Stimulated activated CD4-positive, alpha-beta T cell treated with anti-CD3 and anti-CD28 coated beads, Interleukin-12 subunit alpha, Interleukin-12 subunit beta, amount 100 ng/mL, for 4 hours (primary cell): ENCODE measurements around the gene KLHL6.
"Not testable (repeated sequence)": the region's sequence is repeated elsewhere in the genome, so short reads cannot be mapped to it uniquely, and the experiment has no call there.

ENCODE experiments used
- DNase-seq: peaks from one replicate; pipeline ENCODE4 v3.0.0-alpha.2; 2020

KLHL6 gene

DNA sequence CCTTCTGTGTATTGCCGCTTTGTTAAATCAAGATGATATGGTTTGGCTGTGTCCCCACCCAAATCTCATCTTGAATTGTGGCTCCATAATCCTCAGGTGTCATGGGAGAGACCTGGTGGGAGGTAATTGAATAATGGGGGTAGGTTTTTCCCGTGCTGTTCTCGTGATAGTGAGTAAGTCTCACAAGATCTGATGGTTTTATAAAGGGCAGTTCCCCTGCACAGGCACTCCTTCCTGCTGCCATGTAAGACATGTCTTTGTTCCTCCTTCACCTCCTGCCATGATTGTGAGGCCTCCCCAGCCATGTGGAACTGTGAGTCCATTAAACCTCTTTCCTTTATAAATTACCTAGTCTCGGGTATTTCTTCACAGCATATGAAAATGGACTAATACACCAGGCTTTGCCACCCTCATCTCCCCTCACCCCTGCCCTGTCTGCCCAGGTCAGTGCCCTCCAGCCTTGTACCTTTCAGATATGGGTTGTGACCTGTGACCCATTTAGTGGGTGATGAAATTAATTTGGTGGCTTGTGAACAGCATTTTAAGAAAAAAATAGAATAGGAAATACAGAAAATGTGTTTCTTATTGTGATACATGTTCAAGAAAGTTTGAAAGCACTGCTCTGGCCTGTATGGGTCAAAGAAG is 71.0 kb downstream of the KLHL6 start:
- no peak for DNase-seq

DNA sequence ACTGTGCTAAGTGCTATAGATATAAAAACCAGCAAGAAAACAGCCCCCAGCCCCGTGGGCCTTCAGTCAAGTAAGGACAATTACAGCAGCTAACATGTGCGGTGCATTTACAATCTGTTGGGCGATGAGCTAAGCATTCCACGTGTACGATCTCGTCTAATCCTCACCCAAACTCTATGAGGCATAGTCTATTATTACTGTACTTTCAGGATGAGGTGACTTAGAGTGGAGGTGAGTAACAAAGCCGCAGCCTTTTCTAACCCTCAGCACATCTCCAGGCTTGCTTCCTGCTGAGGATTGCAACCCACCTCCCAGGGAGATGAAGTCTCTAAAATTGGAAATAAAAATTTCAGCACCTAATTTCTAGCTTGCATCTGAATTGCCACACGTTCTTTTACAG is 73.9 kb downstream of the KLHL6 start:
- no peak for DNase-seq

DNA sequence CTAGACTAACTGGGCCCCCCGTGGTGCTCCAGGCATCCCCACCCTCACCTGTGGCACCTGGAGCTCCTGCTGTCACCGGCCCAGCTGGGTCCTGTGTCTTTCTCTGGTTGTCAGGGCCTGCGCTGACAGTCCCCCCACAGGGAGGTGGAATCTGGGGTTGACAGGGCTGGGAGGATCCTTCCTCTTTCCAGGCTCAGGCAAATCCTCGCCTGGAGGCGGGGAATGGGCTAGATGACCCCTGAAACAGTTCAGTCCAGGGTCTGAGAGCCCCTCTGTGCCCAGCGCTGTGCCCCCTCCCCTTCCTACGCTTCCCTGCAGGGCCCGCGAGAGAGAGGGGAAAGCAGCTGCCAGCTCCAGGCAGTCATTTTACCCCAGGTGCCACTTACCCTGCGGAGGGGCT is 77.0 kb downstream of the KLHL6 start:
- DNase-seq = no peak

DNA sequence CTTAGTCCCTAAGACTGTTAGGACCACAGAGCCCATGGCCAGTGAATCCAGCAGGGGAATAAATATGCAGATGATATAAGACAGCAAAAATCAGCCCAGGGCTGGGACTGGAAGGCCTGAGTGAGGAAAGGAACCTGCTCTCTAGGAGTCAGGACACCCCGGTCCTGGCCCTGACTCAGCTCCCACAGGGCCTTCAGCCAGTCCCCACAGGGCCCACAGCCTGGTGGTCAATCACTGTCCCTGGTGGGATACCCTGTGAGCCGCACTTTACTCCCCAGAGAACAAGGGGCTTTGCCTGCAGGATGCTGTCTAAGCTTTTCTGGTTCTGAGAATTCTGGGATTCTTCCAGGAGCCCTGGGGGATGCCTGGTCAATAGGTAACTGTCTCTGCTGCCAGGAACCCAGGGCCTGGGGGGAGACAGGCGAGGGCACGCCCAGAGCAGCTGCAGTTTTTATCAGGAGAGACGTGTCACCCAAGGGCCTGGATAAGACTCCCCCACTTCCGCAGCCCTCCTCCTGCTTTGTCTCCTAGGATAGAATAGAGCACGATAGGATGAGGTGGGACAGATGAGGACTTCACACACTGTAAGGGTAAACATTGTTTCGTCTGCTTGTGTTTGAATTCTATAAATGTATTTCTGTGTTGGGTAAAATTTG is 77.6 kb downstream of the KLHL6 start:
- DNase-seq = no peak

DNA sequence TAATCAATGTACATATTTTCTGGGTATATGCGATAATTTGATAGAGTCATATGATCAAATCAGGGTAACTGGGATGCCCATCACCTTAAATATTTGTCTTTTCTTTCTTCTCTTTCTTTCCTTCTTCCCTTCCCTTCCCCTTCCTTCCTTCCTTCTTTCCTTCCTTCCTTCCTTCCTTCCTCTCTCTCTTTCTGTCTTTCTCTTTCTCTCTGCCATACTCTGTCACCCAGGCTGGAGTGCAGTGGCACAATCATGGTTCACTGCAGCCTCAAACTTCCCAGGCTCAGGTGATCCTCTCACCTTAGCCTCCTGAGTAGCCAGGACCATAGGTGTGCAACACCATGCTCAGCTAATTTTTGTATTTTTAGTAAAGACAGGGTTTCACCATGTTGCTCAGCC is 79.7 kb downstream of the KLHL6 start:
- not testable (repeated sequence) for DNase-seq

DNA sequence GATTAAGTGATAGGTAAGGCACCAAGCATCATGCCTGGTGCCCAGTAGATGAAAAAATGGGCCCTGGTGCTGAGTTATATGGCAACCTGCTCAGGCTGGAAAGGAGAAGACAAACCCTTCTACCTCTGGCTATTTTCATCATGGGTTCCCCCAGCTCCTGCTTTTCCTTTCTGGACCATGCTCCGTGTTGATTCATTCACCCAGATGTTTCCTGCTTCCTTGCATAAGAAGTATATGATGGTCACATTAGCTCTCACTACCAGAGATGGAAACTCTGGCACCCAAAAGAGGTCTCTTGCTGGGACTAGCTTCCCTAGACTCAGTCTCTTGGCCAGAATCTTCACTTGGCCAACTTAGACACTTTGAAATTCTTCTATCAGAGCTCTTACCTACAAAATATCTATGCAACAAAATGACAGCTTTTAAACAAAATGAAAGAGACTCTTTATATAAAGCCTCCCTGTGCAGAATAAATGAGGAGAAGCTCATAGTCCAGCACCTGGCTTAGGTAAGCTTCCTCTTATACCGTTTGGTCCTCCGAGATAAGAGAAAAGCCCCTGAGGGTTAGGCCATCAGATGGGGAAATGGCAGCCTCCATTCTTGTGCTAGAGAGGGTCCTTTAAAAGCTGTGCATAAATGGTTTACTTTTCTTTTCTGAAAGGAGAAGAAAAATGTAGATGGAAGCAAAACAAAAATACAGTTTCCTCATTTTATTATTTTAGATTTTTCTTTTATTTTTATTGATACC is 80.3 kb downstream of the KLHL6 start:
- DNase-seq = no peak

DNA sequence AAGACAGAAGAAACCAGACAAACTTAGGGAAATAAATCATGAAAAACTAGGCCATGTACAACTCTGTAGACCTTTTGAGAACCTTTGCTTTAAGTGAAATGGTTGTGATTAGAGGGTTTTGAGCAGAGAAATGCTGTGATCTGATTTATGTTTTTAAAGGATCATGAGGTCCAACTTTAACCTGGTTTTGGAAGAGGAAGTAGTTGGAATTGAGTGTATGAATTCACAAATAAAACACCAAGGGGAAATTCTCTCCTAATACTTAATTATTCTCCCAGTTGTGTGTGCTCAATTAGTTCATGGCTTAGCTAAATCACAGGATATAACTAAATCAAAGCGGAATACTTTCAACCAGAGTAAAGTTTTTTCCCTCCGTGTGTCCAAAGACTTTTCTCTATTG is 81.5 kb downstream of the KLHL6 start:
- DNase-seq = no peak

DNA sequence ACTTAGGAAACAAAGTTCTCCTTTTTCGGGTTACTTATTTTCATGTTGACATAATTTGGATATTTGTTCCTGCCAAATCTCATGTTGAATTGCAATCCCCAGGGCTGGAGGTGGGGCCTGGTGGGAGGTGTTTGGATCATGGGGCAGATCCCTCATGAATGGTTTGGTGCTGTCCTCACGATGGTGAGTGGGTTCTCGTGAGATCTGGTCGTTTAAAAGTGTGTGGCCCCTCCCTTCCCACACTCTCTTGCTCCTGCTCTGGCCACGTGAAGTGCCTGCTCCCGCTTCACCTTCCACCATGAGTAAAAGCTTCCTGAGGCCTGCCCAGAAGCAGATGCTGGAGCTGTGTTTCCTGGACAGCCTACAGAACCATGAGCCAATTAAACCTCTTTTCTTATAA is 83.4 kb downstream of the KLHL6 start:
- no peak for DNase-seq

DNA sequence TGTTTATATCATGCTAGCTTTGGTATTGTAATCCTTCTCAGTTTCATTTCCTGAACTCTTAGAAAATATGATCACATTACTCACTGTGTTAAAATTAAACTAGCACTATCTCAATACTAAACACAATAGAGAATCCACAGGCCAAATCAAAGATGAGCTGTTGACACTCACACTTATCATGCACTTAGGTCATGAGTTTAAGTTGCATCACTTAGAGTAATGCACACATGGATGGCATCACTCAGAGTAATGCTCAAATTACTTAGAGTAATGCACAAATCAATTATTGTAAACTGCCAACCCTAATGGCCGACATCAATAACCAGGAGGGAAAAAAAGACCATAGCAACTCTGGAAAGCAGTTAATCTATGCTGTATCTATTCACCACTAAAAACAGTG is 87.1 kb downstream of the KLHL6 start:
- no peak for DNase-seq

DNA sequence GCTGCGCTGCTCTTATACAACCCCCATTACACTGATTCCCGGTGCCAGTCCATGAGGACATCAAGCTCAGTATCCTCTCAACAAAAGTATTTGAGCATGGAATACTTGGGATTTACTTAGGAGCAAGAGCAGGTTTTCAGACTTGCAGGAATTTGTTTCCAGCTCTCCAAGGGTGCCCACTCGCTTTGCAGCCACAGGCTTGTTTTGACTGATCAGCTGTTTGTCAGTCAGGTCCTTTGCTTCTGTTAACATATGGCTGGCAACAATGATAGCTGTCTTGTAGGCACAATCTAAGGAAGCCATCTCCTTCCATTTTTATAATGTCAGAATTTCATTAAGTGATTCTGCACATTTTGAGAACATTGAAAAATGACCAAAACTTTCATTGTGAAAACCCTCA is 88.9 kb downstream of the KLHL6 start:
- DNase-seq = no peak

DNA sequence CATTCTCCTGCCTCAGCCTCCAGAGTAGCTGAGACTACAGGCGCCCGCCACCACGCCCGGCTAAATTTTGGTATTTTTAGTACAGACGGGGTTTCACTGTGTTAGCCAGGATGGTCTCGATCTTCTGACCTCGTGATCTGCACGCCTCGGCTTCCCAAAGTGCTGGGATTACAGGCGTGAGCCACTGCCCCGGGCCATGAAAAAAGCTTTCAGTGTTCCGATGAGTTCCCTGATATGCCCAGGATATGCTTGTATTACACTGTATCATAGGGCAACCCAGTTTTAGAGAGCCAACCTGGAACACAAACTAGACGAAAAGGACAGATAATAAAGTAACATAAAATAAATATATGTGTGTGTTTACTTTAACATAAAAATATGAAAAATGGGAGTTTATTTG is 89.8 kb downstream of the KLHL6 start:
- not testable (repeated sequence) for DNase-seq

DNA sequence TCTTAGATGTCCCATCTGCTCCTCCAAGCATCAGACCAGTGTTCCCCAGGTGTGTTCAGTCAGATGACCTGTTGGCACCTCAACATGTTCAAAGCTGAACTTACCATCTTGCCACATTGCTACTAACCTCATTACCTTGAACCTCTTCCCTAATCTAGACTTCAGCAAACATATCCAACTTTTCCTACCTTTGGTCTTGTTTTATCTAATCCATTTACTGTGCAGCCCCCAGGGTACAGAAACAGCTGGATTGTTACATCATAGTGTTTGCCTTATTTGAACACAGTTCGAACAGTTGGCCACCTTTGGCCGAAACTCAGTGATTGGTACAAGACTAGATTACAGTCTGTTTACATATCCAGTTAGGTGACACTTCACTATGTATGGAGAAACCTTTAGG is 91.0 kb downstream of the KLHL6 start:
- no peak for DNase-seq

DNA sequence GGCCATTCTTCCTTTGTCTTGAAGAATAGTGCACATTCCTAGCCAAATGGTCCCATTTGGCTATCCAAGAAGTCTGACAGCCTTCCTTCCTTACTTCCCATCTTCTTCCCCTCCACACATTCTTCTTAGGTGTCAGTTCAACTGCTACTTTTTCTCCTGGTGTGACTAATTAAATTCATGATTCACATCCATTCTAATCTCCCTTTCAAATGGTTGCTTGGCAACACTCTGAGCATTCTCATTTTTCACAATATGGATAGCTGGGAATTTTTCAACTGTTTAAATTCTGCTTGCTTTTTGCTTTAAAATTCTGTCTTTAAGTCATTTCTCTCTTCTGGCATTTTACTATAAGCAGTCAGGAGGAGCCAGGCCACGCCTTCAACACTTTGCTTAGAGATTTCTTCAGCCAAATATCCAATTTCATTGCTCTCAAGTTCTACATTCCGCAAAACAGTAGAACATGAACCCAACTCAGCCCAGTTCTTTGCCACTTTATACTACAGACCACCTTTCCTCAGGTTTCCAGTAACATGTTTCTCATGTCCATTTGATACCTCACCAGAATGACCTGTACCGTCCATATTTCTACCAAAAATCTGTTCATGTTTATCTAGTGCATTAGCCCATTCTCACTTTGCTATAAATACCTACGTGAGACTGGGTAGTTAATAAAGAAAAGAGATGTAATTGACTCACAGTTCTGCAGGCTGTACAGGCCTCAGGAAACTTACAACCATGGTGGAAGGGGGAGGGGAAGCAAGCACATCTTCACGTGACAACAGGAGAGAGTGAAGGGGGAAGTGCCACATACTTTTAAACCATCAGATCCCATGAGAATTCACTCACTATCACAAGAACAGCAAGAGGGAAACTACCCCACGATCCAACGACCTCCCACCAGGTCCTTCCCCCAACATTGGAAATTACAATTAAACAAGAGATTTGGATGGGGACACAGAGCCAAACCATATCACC is 95.1 kb downstream of the KLHL6 start:
- no peak for DNase-seq

DNA sequence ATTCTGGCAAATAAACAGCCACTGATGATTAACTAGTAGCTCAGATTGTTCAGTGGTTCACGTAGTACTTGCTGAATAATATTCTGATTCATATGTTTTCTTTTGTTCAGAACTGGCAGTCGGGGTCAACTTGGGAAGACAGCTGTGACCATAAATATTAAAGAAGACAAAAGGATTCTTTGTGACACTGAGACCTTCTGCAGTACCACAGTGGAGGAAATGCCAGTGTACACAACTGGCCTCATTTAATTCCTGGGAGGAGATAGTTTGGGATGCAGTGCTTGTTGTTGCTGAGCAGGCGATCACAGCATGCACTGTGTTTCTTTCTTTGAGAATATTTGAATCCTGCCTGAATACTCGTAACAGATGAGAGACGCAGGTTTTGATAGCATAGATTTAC is 100.4 kb downstream of the KLHL6 start:
- DNase-seq = no peak

DNA sequence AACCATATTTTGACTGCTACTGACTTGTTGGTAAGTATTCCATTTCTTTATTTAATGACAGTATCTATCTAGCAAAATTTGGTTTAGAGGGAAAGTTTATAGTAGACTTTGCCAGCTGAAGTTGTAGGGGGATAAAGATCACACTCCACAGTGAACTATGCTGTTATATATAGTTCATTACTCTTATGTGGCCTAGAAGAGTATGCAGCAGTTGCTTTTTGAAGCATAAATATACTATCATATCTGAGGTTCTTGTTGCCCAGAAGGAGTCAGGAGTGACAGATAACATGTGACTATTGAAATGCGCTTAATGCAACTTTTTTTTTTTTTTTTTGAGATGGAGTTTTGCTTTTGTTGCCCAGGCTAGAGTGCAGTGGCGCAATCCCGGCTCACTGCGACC is 101.4 kb downstream of the KLHL6 start:
- no peak for DNase-seq

DNA sequence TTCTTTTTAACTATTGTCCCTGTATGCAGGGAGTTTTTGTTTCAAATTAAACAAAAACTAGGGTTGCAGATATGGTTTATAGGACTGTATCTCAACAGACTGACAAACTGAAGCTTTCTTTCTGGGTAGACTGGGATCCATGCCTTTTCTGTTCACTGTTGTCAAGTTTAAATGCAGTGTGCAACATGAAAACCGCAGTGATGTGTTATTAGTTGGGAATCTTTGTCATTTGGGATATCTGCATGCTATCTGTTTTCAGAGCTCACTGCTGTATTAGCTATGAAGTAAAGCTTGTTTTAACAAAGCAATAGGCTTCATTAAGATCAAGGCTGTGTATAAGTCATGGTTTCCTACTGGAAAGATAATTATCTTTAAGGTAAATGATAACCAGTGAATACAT is 105.7 kb downstream of the KLHL6 start:
- no peak for DNase-seq

DNA sequence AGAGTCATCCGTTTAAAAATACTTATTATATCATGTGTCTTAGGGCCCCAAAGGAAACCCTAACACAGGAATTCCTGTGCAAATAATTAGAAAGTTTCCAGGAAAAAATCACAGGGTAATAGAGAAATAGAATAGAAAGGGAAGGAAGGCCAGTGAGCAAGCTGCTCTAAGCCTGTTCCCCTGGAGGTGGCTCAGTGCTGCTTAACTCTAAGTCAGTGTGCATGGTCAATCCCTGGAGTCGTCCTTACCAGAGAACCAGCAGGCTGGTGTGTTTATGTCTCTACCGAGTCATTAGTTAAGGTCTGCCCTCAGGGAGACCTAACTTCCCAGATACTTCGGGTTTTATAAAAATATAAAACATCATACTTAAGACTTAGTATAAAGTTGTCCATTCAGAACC is 106.1 kb downstream of the KLHL6 start:
- DNase-seq = no peak

DNA sequence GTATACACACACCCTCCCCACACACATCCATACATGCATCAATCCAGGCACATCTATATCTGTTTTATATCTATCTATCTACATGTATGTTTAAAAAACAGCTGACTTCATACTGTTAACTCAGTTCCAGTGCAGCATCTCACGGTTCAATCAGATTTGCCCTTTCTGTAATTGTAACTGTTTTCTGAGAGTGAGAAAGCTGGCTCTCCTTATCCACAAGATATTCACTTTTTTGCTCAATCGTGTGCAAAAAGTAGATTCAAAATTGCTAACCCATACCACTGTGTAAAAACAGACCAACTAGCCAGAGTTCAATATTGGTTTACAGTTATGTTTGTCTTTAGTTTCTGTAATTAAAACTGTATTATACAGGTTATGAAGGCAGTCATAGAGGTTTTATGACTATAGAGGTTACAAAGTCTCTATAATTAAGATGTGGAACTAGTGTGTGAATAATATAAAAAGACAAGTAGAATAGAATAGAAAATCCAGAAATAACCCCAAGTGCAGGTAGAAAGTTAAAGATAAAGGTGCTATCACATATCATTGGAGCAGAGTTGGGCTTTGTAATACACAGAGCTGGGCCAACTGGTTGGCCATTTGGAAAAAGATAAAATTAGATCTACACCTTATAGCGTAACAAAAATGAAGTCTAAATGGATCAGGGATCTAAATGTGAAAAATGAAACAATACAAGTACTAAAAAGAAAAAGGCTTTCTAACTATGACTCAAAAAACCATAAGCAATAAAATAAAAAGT is 107.0 kb downstream of the KLHL6 start:
- DNase-seq = no peak

DNA sequence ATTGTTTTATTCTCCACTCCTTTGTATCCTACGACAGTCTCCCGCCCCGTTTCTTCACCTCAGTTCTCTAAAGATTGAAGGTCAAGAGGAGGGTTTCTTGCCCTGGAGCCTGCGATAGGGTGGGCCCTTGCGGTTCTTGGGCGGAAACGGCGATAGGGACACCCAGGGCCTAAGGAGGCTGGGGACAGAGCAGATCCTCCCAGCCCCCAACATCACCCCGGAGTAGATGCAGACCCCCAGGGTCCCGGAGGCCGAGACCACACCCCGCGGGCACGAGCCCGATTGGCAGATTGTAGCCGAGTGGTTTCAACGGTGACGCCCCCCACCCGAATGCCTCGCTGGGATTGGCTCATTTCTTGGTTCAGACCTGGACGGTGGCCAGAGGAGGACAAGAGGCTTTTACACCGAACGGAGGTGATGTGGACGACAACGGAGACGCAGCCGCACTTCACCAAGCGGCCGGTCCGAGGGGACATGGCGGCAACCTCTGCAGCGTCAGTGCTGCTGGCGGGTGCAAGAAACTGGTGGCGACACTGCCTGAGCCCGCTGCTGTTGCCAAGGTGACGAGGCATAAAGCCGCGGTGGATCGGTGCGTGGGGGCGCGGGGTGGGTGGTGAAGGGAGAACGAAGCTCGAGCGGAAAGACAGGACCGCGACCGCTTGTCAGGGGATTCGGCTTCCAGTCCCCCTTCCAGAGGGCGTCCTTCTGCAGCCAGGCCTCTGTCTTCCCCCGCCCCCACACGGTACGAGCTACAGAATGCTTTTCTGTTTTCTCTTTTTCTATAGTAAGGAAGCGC is 108.1 kb downstream of the KLHL6 start:
- DNase-seq = peak; percentile 55

DNA sequence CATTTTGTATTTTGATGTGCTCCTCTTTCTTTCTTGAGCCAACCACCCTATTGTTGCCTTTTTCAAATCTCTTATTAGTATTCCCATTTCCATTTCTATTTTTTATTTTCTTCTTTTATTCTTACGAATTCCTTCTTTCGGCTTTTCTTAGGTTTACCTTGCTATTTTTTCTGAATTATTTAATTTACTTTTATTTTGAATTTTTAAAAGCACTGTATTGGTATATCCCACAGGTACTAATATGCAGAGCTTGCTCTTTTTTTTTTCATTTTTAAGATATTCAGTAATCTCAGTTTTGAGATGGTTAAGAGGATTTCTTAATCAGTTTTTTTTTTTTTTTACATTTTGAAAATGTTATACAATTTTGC is 108.7 kb downstream of the KLHL6 start:
- no peak for DNase-seq

DNA sequence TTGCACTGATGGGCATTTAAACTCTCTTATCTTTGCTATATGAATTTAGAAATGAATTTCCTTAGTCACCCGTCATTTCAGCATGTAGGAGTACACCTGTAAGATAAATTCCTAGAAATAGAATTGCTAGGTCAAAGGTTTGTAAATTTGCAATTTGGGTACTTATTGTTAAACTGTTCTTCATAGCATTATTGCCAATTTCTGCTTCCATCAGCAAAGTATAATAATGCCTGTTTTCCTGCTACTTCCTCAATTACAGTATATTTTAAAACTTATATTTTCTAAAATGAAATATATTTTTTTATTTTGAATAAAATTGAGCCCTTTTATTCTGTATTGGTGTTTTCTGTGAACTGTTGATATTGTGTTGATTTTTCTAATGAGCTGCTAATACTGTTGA is 110.8 kb downstream of the KLHL6 start:
- DNase-seq = no peak
